Thymus (tissue), 11 donors: Measurements from ENCODE around the gene KLHL20. TPM values are rescaled to one million over a fixed set of nuclear protein-coding genes. Genes with fewer than 3 reads are reported as not detected.
A peak's percentile ranks its signal among the peaks of the same experiment; 100 is the strongest.
"Not testable (repeated sequence)": the region's sequence is repeated elsewhere in the genome, so short reads cannot be mapped to it uniquely, and the experiment has no call there.

Experiments
- DNase-seq, 9 donors: peaks; one replicate each; pipeline ENCODE4 v3.0.0-alpha.2; 2013; ENCODE audit warnings: low spot score in 9 of 9, low read depth in 6 of 9, missing footprints in 1 of 9
- H3K27ac ChIP-seq, 2 donors: one replicate each; pipeline ENCODE4 v1.5.1; 2013; ENCODE audit warnings: control low read depth in 1 of 2, low read depth in 1 of 2, low read length in 1 of 2, mild to moderate bottlenecking in 1 of 2, moderate library complexity in 1 of 2
- H3K27me3 ChIP-seq, 2 donors: one replicate each; pipeline ENCODE4 v1.5.1; 2013; ENCODE audit warnings: low read length in 1 of 2; ENCODE audit not compliant: control insufficient read depth in 2 of 2, insufficient read depth in 1 of 2
- H3K36me3 ChIP-seq, 2 donors: one replicate each; pipeline ENCODE4 v1.5.1; 2013; ENCODE audit warnings: low read length in 1 of 2, mild to moderate bottlenecking in 1 of 2, moderate library complexity in 1 of 2; ENCODE audit not compliant: control insufficient read depth in 2 of 2, insufficient read depth in 2 of 2
- H3K4me1 ChIP-seq, 2 donors: one replicate each; pipeline ENCODE4 v1.5.1; 2013; ENCODE audit warnings: low read length in 2 of 2; ENCODE audit not compliant: control insufficient read depth in 2 of 2, insufficient read depth in 2 of 2
- H3K4me3 ChIP-seq, 2 donors: one replicate each; pipeline ENCODE4 v1.5.1; 2013; ENCODE audit warnings: low read length in 2 of 2, control low read depth in 1 of 2, mild to moderate bottlenecking in 1 of 2
- H3K9me3 ChIP-seq, 2 donors: one replicate each; pipeline ENCODE4 v1.5.1; 2013; ENCODE audit warnings: low read length in 1 of 2, mild to moderate bottlenecking in 1 of 2; ENCODE audit not compliant: control insufficient read depth in 2 of 2, insufficient read depth in 1 of 2
- WGBS: extraction: QIAGEN DNeasy Blood & Tissue Kit; methylation state at CpG from one replicate; pipeline ENCODE4 v1.1.7; 2013; 5-methylcytosine and 5-hydroxymethylcytosine counted together
- polyA plus RNA-seq: library from polyadenylated mRNA; stranded (reverse); fragments of 200-250 nt; gene quantifications from one replicate; pipeline ENCODE4 v1.2.3, GENCODE V29; 2013
- total RNA-seq: library from RNA; stranded (reverse); fragments of 120-200 nt; gene quantifications from one replicate; pipeline ENCODE4 v1.2.4, GENCODE V29; 2013
- donor health status: healthy.

Gene KLHL20
- total and polyA plus RNA-seq, 2 donors = 13.2 to 18.0 TPM

DNA sequence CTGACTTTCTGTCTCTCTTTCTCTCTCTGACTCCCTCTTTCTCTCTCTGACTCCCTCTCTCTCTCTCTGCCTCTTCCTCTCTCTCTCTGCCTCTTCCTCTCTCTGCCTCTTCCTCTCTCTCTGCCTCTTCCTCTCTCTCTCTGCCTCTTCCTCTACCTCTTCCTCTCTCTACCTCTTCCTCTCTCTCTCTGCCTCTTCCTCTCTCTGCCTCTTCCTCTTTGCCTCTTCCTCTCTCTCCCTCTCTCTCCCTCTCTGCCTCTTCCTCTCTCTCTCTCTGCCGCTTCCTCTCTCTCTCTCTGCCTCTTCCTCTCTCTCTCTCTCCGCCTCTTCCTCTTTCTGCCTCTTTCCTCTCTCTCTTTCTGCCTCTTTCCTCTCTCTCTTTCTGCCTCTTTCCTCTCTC lies 26.5 kb upstream of the KLHL20 start:
- no peak for DNase-seq
- H3K4me1 ChIP-seq = no peaks in the 10 kb centered on the region
- no peaks in the 10 kb centered on the region for H3K27me3 ChIP-seq
- H3K36me3 ChIP-seq = no peaks in the 10 kb centered on the region
- no peak overlapping the region for H3K4me3 ChIP-seq
- WGBS = 100% methylated on average over 2 of the region's 2 CpGs
- H3K9me3 ChIP-seq = no peaks in the 10 kb centered on the region
- H3K27ac ChIP-seq = no peak overlapping the region

DNA sequence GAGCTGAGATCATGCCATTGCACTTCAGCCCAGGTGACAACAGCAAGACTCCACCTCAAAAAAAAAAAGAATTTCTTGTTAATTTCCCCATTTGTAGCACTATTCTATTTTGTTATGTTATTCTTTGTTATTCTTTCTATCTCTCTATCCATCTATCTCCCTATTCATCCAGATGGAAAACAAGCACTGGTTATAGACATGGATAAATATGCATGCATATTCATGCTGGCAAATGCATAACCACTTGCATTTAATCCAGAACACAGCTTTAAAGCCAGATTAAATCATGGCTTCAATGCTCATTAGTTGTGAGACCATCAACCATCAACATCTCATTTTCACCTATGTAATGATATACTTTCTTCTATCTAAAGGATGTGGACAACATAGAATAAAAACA lies 21.5 kb upstream of the KLHL20 start:
- H3K36me3 ChIP-seq = no peaks in the 10 kb centered on the region
- no peak overlapping the region for H3K4me3 ChIP-seq
- no peak for DNase-seq
- no peaks in the 10 kb centered on the region for H3K27me3 ChIP-seq
- H3K9me3 ChIP-seq = no peaks in the 10 kb centered on the region
- H3K4me1 ChIP-seq = no peaks in the 10 kb centered on the region
- no peak overlapping the region for H3K27ac ChIP-seq

DNA sequence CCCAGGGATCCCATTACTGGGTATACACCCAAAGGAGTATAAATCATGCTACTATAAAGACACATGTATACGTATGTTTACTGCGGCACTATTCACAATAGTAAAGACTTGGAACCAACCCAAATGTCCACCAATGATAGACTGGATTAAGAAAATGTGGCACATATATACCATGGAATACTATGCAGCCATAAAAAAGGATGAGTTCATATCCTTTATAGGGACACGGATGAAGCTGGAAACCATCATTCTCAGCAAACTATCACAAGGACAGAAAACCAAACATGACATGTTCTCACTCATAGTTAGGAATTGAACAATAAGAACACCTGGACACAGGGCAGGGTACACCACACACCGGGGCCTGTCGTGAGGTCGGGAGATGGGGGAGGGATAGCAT lies 13.5 kb upstream of the KLHL20 start:
- not testable (repeated sequence) for H3K9me3 ChIP-seq, H3K36me3 ChIP-seq, H3K4me1 ChIP-seq, H3K27ac ChIP-seq, DNase-seq, H3K27me3 ChIP-seq, H3K4me3 ChIP-seq
- WGBS = 98% methylated on average over 6 of the region's 6 CpGs

DNA sequence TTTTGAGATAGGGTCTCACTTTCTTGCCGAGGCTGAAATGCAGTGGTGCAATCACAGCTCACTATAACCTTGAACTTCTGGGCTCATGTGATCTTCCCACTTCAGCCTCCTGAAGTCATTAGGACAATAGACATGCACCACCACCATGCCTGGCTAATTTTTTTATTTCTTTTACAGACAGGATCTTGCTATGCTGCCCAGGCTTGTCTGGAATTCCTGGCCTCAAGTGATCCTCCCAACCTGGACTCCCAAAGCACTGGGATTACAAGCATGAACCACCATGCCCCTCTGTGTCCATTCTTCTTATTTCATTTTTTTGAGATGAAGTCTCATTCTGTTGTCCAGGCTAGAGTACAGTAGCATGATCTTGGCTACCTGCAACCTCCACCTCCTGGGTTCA lies 12.0 kb upstream of the KLHL20 start:
- Histone ChIP-seq H3K4me1 (no peaks in the 10 kb centered on the region), H3K4me3 (no peak overlapping the region), H3K27ac (no peak overlapping the region), H3K36me3 (no peaks in the 10 kb centered on the region), H3K9me3 (no peaks in the 10 kb centered on the region), H3K27me3 (no peaks in the 10 kb centered on the region)
- WGBS = 97% methylated on average over 1 of the region's 1 CpG
- DNase-seq = no peak

DNA sequence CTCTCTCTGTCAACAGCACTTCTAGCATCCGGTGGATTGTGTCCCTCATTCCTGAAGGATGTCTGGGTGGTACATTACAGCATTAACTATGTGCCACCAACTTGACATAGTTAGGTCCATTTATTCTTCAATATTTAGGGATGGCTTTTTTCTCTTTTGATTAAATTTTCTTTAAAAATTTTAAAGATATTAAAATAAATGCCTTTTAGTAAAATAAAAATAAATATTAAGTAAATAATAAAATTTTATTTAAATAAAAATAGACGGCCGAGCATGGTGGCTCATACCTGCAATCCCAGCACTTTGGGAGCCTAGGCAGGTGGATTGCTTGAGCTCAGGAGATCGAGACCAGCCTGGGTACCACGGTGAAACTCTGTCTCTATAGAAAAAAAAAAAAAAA lies 9.7 kb upstream of the KLHL20 start:
- no peak for DNase-seq
- 83% methylated on average over 5 of the region's 5 CpGs for WGBS
- H3K4me3 ChIP-seq = no peak overlapping the region

DNA sequence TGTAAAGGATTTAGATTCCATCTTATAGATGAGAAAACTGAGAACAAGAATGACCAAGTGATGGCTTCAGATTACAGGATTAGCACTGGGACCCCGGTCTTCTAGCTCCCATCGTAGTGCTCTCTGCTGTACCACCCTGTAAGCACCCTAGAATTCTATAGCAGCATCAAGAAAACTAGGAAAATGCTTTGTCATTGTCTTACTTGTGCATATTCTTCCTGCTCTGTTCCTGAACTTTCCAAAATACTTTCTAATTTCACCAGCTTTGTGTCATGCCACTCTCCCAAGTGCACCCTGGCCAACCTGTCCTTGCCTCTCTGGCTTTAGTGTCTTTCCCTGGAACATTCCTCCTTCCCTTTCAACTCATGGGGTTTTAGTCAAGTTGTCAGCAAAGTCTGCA lies 6.0 kb upstream of the KLHL20 start:
- no peak overlapping the region for H3K27ac ChIP-seq
- H3K9me3 ChIP-seq = no peaks in the 10 kb centered on the region
- H3K4me3 ChIP-seq = no peak overlapping the region
- H3K4me1 ChIP-seq = no peaks in the 10 kb centered on the region
- no peaks in the 10 kb centered on the region for H3K36me3 ChIP-seq
- H3K27me3 ChIP-seq = peaks cover 0 to 16% of the 10 kb centered on the region in 2 donors
- WGBS = 91% methylated on average over 2 of the region's 2 CpGs
- no peak for DNase-seq

More for the DNA sequence above, 9.7 kb upstream of the KLHL20 start:
- Histone ChIP-seq H3K4me1 (no peaks in the 10 kb centered on the region), H3K27me3 (peaks cover 0 to 11% of the 10 kb centered on the region in 2 donors), H3K9me3 (no peaks in the 10 kb centered on the region), H3K27ac (no peak overlapping the region), H3K36me3 (no peaks in the 10 kb centered on the region)

DNA sequence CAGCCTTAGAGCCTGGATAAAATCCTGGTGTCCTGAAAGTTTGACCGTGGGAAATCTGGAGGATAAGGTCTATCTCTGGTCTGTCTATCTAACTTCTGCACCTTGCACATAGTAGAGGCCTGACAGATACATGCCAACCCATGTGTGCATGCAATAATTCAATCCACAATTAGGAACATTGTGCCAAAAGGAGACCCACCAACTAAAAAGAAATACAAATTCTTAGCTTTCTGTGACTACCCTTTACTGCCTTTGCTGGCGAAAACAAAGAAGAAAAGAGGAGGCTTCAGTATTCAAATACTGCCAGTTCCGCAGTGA lies 381 bp upstream of the KLHL20 start:
- peak in 1 of 9 donors; percentile 3 for DNase-seq
- Histone ChIP-seq H3K27ac (peak overlapping the region; percentile 32 to 97), H3K27me3 (peaks cover 0 to 8% of the 10 kb centered on the region in 2 donors), H3K9me3 (no peaks in the 10 kb centered on the region), H3K4me1 (peaks cover 0 to 5% of the 10 kb centered on the region in 2 donors), H3K4me3 (peak overlapping the region; percentile 75 to 80), H3K36me3 (peaks cover 0 to 7% of the 10 kb centered on the region in 2 donors)
- WGBS = 64% methylated on average over 3 of the region's 3 CpGs

DNA sequence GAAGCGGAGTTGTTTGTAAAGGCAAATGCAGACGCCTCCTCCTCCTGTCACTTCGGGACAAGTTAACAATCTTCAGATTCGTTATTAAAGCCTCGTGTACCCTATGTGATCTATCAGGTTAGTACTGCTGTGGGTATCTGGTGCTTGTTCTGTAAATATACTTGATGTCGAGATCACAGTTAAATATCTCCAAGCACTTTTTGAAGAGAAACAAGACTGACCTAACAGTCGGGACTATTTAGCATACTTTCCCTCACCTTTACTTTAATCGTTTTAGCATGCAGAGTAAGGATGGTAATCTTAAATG lies 710 bp downstream of the KLHL20 start:
- DNase-seq = peak in 1 of 9 donors; percentile 4
- Histone ChIP-seq H3K4me3 (peak overlapping the region; percentile 75 to 80), H3K4me1 (peaks cover 0 to 5% of the 10 kb centered on the region in 2 donors), H3K9me3 (no peaks in the 10 kb centered on the region), H3K27ac (peak overlapping the region; percentile 96 to 97), H3K36me3 (peaks cover 0 to 7% of the 10 kb centered on the region in 2 donors), H3K27me3 (peaks cover 0 to 2% of the 10 kb centered on the region in 2 donors)
- under 1% methylated on average over 8 of the region's 8 CpGs for WGBS

DNA sequence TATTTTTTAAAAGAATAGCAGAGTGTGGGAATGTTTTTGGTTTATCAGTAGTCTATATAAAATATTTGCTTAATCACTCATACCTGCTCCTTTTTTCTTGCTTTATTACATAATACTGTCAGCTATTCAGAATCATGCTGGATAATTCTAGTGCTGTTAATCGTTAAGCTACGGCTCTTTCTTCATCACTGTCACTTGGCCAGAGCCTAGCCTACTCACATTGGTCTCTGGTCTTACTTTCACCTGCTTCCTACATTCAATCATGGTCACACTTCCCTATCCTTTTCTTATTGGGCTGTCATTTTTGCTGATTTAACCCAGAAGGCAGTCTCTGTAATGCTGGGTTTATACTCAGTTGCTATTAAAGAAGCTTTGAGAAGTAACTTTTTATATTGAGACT lies 2.5 kb downstream of the KLHL20 start:
- DNase-seq = no peak
- Histone ChIP-seq H3K9me3 (no peaks in the 10 kb centered on the region), H3K4me3 (no peak overlapping the region), H3K27ac (no peak overlapping the region), H3K36me3 (peaks cover 4 to 11% of the 10 kb centered on the region in 2 donors), H3K27me3 (no peaks in the 10 kb centered on the region), H3K4me1 (peaks cover 0 to 5% of the 10 kb centered on the region in 2 donors)
- WGBS = 94% methylated on average over 2 of the region's 2 CpGs

DNA sequence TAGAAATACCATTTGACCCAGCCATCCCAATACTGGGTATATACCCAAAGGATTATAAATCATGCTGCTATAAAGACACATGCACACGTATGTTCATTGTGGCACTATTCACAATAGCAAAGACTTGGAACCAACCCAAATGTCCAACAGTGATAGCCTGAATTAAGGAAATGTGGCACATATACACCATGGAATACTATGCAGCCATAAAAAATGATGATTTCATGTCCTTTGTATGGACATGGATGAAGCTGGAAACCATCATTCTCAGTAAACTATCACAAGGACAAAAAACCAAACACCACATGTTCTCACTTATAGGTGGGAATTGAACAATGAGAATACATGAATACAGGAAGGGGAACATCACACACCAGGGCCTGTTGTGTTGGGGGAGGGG lies 16.6 kb downstream of the KLHL20 start:
- 90% methylated on average over 1 of the region's 1 CpG for WGBS
- not testable (repeated sequence) for DNase-seq, H3K27ac ChIP-seq, H3K4me1 ChIP-seq, H3K4me3 ChIP-seq, H3K27me3 ChIP-seq, H3K9me3 ChIP-seq
- H3K36me3 ChIP-seq = peaks cover 17% of the 10 kb centered on the region in 2 donors
